Vagina (tissue), 2 donors: ENCODE measurements around the gene OR52J3.

ENCODE experiments used
- CTCF ChIP-seq, 3 experiments: fragments of 450-650 bp in 2 of 3; fragments of 200-600 bp in 1 of 3; sonication (generic) in 1 of 3; IDR thresholded peaks; one replicate each; pipeline ENCODE4 v1.5.1; 2017 to 2019; ENCODE audit warnings: antibody characterized with exemption in 3 of 3, mild to moderate bottlenecking in 2 of 3, moderate library complexity in 2 of 3
- POLR2A ChIP-seq, 2 donors: fragments of 450-650 bp; IDR thresholded peaks; one replicate each; pipeline ENCODE4 v1.6.1; 2017; ENCODE audit warnings: antibody characterized with exemption in 2 of 2, mild to moderate bottlenecking in 2 of 2, moderate library complexity in 2 of 2
- POLR2AphosphoS5 ChIP-seq, 2 donors: sonication (generic); formaldehyde crosslinking; IDR thresholded peaks; one replicate each; pipeline ENCODE4 v1.9.0; 2017; ENCODE audit warnings: antibody characterized with exemption in 2 of 2, mild to moderate bottlenecking in 2 of 2, low read depth in 1 of 2; ENCODE audit not compliant: insufficient read depth in 1 of 2

GRCh38 chr11:5081405-5081804, 35.1 kb downstream of the OR52J3 start:
- TF ChIP-seq POLR2A (IDR thresholded peaks at IDR 0.05) = no peak
- TF ChIP-seq POLR2AphosphoS5 (IDR thresholded peaks at IDR 0.05; ENCODE audit: insufficient read depth in 1 of 2, low read depth in 1 of 2) = no peak
- TF ChIP-seq CTCF (IDR thresholded peaks at IDR 0.05) = no peak
